B cell (primary cell): Measurements from ENCODE around the gene C1orf56. TPM values are rescaled to one million over a fixed set of nuclear protein-coding genes. Genes with fewer than 3 reads are reported as not detected.

ENCODE experiments used
- ATAC-seq: fragments of 200-7000 bp; cut with Tn5 transposase; one replicate; pipeline ENCODE4 v1.10.0; 2021; ENCODE audit warnings: low read depth, mild to moderate bottlenecking, moderate number of reproducible peaks, moderate library complexity
- CTCF ChIA-PET: fragments of 350-600 bp; sonication (Branson Sonifier 250); formaldehyde crosslinking; loops from one replicate; lab custom pipeline; 2021; ENCODE audit warnings: antibody characterized with exemption, inconsistent platforms; lab: Charles Lee
- POLR2A ChIA-PET: fragments of 350-600 bp; sonication (Branson Sonifier 250); formaldehyde crosslinking; loops from one replicate; lab custom pipeline; 2021; ENCODE audit warnings: antibody characterized with exemption; lab: Charles Lee
- DNase-seq: peaks from one replicate; pipeline ENCODE4 v3.0.0; 2013
- H2AFZ ChIP-seq: 2 replicates; pipeline ENCODE4 v1.6.1; 2012; ENCODE audit warnings: mild to moderate bottlenecking, low read depth, low read length; ENCODE audit not compliant: insufficient read depth, poor library complexity, severe bottlenecking
- H3K27ac ChIP-seq, 2 donors: 1 replicate in 1 of 2; 2 replicates in 1 of 2; pipeline ENCODE4 v1.5.1; 2012 to 2013; ENCODE audit warnings: low read length in 2 of 2, mild to moderate bottlenecking in 2 of 2, moderate library complexity in 1 of 2
- H3K27me3 ChIP-seq, 4 experiments: fragments of 200-600 bp in 1 of 4; sonication (generic) in 1 of 4; replicated peaks in 1 of 4; 1 replicate in 2 of 4; 2 replicates in 2 of 4; pipeline versions ENCODE4 v1.6.1 to v1.7.0; 2013 to 2016; ENCODE audit warnings: low read length in 3 of 4, mild to moderate bottlenecking in 2 of 4, mixed read lengths in 1 of 4, moderate library complexity in 1 of 4; ENCODE audit not compliant: insufficient read depth in 4 of 4, control insufficient read depth in 3 of 4; ENCODE audit errors: control extremely low read depth in 1 of 4
- H3K36me3 ChIP-seq, 2 experiments: replicated peaks in 1 of 2; 1 replicate in 1 of 2; 2 replicates in 1 of 2; pipeline versions ENCODE4 v1.6.1 to v1.7.1; 2013; ENCODE audit warnings: low read length in 1 of 2; ENCODE audit not compliant: insufficient read depth in 2 of 2, control insufficient read depth in 1 of 2; ENCODE audit errors: control extremely low read depth in 1 of 2, extremely low read depth in 1 of 2
- H3K4me1 ChIP-seq, 2 donors: fragments of 200-600 bp in 1 of 2; sonication (generic) in 1 of 2; 1 replicate in 1 of 2; 2 replicates in 1 of 2; pipeline versions ENCODE4 v1.5.1 to v1.6.1; 2013 to 2017; ENCODE audit warnings: low read length in 2 of 2; ENCODE audit not compliant: control insufficient read depth in 2 of 2, insufficient read depth in 2 of 2
- H3K4me2 ChIP-seq: replicated peaks from 2 replicates; pipeline ENCODE3; 2012; ENCODE audit warnings: mild to moderate bottlenecking, low read depth, low read length; ENCODE audit not compliant: poor library complexity, severe bottlenecking
- H3K4me3 ChIP-seq, 5 experiments: fragments of 200-600 bp in 1 of 5; sonication (generic) in 1 of 5; 1 replicate in 3 of 5; 2 replicates in 2 of 5; pipeline versions ENCODE4 v1.5.1 to v1.7.0; 2011 to 2016; ENCODE audit warnings: low read length in 4 of 5, mild to moderate bottlenecking in 4 of 5, low read depth in 2 of 5, control low read depth in 1 of 5, moderate library complexity in 1 of 5; ENCODE audit not compliant: insufficient read depth in 1 of 5; ENCODE audit errors: control extremely low read depth in 1 of 5, extremely low read depth in 1 of 5
- H3K79me2 ChIP-seq: fragments of 200-600 bp; sonication (generic); one replicate; pipeline ENCODE4 v1.6.0; 2016; ENCODE audit warnings: low read length; ENCODE audit not compliant: control insufficient read depth, insufficient read depth
- H3K9ac ChIP-seq: fragments of 200-600 bp; sonication (generic); 2 replicates; pipeline ENCODE4 v1.6.1; 2017; ENCODE audit warnings: mild to moderate bottlenecking, low read length, moderate library complexity
- H3K9me3 ChIP-seq, 3 donors: one replicate each; pipeline versions ENCODE4 v1.6.1 to v1.7.1; 2013; ENCODE audit warnings: low read length in 2 of 3; ENCODE audit not compliant: control insufficient read depth in 2 of 3, insufficient read depth in 1 of 3; ENCODE audit errors: control extremely low read depth in 1 of 3
- H4K20me1 ChIP-seq: 2 replicates; pipeline ENCODE4 v1.6.0; 2012; ENCODE audit warnings: mild to moderate bottlenecking, low read length; ENCODE audit not compliant: insufficient read depth, control insufficient read depth, poor library complexity, severe bottlenecking
- H3K27ac Mint-ChIP-seq: one replicate; pipeline ENCODE4 v1.8.0; 2021; ENCODE audit warnings: mixed read lengths
- H3K27me3 Mint-ChIP-seq: one replicate; pipeline ENCODE4 v1.8.0; 2021; ENCODE audit warnings: mixed read lengths
- H3K4me1 Mint-ChIP-seq: one replicate; pipeline ENCODE4 v1.8.0; 2021; ENCODE audit warnings: mixed read lengths
- H3K4me3 Mint-ChIP-seq: one replicate; pipeline ENCODE4 v1.8.0; 2021; ENCODE audit warnings: mixed read lengths
- H3K9me3 Mint-ChIP-seq: one replicate; pipeline ENCODE4 v1.8.0; 2022; ENCODE audit warnings: mixed read lengths; ENCODE audit not compliant: insufficient read depth
- EZH2 ChIP-seq: IDR thresholded peaks from 2 replicates; pipeline ENCODE4 v1.6.1; 2012; ENCODE audit warnings: borderline replicate concordance, low read depth, mild to moderate bottlenecking, moderate library complexity, low read length; ENCODE audit not compliant: insufficient read depth, poor library complexity, severe bottlenecking
- WGBS: methylation state at CpG from one replicate; pipeline ENCODE4 v1.1.5; 2013; ENCODE audit warnings: missing lambda C conversion rate; ENCODE audit not compliant: insufficient coverage; 5-methylcytosine and 5-hydroxymethylcytosine counted together
- intact Hi-C: fragments of 100-400 bp; cut with micrococcal nuclease; formaldehyde crosslinking; loops from one replicate; pipeline ENCODE4 v1.10.0; 2022
- polyA plus RNA-seq: library from polyadenylated mRNA; depleted of rRNA; stranded (reverse); fragments of >200 nt; gene quantifications from 2 replicates; pipeline ENCODE4 v1.2.3, GENCODE V29; 2012
- total RNA-seq, 2 donors: library from RNA; stranded (reverse); fragments of 120-200 nt in 1 of 2; gene quantifications; 1 replicate in 1 of 2; 2 replicates in 1 of 2; pipeline versions ENCODE4 v1.2.3 to v1.2.4, GENCODE V29; 2013 to 2022
- TF ChIP-seq, protein P1 (sequence below): fragments of 200-600 bp; IDR thresholded peaks from one replicate; pipeline ENCODE4 v1.8.0; 2022; ENCODE audit warnings: antibody characterized with exemption, mild to moderate bottlenecking

C1orf56 gene
- total and polyA plus RNA-seq, 2 donors (not counting 1 experiment from before 2014, with no cell fraction given), result 2.4 to 4.5 TPM

DNA sequence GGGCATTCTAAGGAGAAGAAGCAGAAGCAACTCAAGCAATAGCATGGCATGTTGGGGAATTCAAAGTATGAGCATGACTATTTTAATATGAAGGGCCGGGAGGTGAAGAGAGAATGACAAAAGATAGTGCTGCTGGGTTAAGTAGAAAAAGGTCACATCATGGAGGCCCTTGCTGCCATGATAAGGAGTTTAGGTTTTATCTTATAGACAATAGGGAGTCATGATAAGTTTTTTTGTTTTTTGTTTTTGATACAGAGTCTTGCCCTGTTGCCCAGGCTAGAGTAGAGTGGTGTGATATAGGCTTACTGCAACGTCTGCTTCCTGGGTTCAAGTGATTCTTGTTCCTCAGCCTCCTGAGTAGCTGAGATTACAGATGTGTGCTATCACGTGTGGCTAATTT is 8.0 kb upstream of the C1orf56 start:
- no peak overlapping the region for H3K27ac Mint-ChIP-seq
- Histone ChIP-seq H3K4me2 (no peak overlapping the region), H3K9me3 (no peaks in the 10 kb centered on the region), H3K9ac (no peak overlapping the region), H3K27ac (no peak overlapping the region), H4K20me1 (no peaks in the 10 kb centered on the region), H3K4me3 (no peak overlapping the region), H3K36me3 (peaks cover 0 to 9% of the 10 kb centered on the region in 2 experiments), H3K4me1 (no peaks in the 10 kb centered on the region), H3K79me2 (peaks cover 3% of the 10 kb centered on the region), H3K27me3 (no peaks in the 10 kb centered on the region), H2AFZ (no peak overlapping the region)
- intact Hi-C loops, result no loop called here
- H3K9me3 Mint-ChIP-seq, result no peaks in the 10 kb centered on the region
- ChIA-PET CTCF (interaction anchor here (1.3 kb wide), 1 partner anchor 15 kb away, joined by 4 read pairs; no protein-coding TSS in a partner anchor), POLR2A (interaction anchor here (1.2 kb wide), 1 partner anchor 17 kb away, joined by 4 read pairs; no protein-coding TSS in a partner anchor)
- no peak overlapping the region for H3K4me3 Mint-ChIP-seq
- TF ChIP-seq, protein P1, sequence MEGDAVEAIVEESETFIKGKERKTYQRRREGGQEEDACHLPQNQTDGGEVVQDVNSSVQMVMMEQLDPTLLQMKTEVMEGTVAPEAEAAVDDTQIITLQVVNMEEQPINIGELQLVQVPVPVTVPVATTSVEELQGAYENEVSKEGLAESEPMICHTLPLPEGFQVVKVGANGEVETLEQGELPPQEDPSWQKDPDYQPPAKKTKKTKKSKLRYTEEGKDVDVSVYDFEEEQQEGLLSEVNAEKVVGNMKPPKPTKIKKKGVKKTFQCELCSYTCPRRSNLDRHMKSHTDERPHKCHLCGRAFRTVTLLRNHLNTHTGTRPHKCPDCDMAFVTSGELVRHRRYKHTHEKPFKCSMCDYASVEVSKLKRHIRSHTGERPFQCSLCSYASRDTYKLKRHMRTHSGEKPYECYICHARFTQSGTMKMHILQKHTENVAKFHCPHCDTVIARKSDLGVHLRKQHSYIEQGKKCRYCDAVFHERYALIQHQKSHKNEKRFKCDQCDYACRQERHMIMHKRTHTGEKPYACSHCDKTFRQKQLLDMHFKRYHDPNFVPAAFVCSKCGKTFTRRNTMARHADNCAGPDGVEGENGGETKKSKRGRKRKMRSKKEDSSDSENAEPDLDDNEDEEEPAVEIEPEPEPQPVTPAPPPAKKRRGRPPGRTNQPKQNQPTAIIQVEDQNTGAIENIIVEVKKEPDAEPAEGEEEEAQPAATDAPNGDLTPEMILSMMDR, result no peak
- TF ChIP-seq EZH2, result no peak
- no peaks in the 10 kb centered on the region for H3K27me3 Mint-ChIP-seq
- no peaks in the 10 kb centered on the region for H3K4me1 Mint-ChIP-seq
- WGBS, result 93% methylated on average over 3 of the region's 3 CpGs
- DNase-seq, result no peak
- no peak for ATAC-seq

DNA sequence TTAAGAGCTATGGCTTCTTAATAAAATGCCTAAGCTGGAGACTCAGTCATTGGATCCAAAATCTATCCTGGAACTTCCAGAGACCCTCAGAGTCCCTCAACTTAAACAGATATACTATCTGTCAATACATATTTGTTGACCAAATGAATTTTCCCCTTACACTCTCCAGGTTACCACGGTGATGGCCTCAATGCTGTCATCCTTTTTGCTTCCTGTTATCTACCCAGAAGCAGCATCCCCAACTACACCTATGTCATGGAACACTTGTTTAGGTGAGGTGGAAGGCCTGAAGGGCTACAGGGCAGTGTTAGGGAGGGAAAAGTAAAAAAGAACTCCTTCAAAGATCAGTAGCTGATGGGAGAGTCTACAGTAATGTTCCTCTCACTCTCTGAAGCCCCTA is 4.4 kb upstream of the C1orf56 start:
- Histone ChIP-seq H2AFZ (no peak overlapping the region), H3K9ac (no peak overlapping the region), H3K4me1 (peaks cover 10 to 15% of the 10 kb centered on the region in 2 donors), H3K9me3 (no peaks in the 10 kb centered on the region), H3K36me3 (no peaks in the 10 kb centered on the region), H3K27ac (no peak overlapping the region), H3K79me2 (peaks cover 13% of the 10 kb centered on the region), H4K20me1 (no peaks in the 10 kb centered on the region), H3K27me3 (no peaks in the 10 kb centered on the region), H3K4me3 (no peak overlapping the region), H3K4me2 (no peak overlapping the region)
- POLR2A ChIA-PET, result no interaction called here
- H3K9me3 Mint-ChIP-seq, result no peaks in the 10 kb centered on the region
- no peak for DNase-seq
- CTCF ChIA-PET, result interaction anchor here (0.9 to 2.4 kb wide), 5 partner anchors 15 to 28 kb away, joined by 3 to 8 read pairs (median 4); partner anchors contain the start of gene CDC42SE1
- H3K4me1 Mint-ChIP-seq, result peaks cover 20% of the 10 kb centered on the region
- no peaks in the 10 kb centered on the region for H3K27me3 Mint-ChIP-seq
- H3K4me3 Mint-ChIP-seq, result no peak overlapping the region
- no peak for ATAC-seq
- WGBS, result no CpG with 5 or more reads among the region's 1 CpG
- intact Hi-C loops, result no loop called here
- TF ChIP-seq EZH2, result no peak
- TF ChIP-seq, protein P1, result no peak
- H3K27ac Mint-ChIP-seq, result no peak overlapping the region
